HG03520 (cell line): ENCODE results near the gene HELT.
A peak's percentile ranks its signal among the peaks of the same experiment; 100 is the strongest.
"Not testable (repeated sequence)": the region's sequence is repeated elsewhere in the genome, so short reads cannot be mapped to it uniquely, and the experiment has no call there.

Experiments used
- ATAC-seq: cut with Tn5 transposase; IDR thresholded peaks from one replicate; pipeline ENCODE4 v1.9.1; 2021; ENCODE audit warnings: mild to moderate bottlenecking, moderate library complexity; ENCODE audit not compliant: unreplicated experiment

The HELT gene, protein sequence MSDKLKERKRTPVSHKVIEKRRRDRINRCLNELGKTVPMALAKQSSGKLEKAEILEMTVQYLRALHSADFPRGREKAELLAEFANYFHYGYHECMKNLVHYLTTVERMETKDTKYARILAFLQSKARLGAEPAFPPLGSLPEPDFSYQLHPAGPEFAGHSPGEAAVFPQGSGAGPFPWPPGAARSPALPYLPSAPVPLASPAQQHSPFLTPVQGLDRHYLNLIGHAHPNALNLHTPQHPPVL

DNA sequence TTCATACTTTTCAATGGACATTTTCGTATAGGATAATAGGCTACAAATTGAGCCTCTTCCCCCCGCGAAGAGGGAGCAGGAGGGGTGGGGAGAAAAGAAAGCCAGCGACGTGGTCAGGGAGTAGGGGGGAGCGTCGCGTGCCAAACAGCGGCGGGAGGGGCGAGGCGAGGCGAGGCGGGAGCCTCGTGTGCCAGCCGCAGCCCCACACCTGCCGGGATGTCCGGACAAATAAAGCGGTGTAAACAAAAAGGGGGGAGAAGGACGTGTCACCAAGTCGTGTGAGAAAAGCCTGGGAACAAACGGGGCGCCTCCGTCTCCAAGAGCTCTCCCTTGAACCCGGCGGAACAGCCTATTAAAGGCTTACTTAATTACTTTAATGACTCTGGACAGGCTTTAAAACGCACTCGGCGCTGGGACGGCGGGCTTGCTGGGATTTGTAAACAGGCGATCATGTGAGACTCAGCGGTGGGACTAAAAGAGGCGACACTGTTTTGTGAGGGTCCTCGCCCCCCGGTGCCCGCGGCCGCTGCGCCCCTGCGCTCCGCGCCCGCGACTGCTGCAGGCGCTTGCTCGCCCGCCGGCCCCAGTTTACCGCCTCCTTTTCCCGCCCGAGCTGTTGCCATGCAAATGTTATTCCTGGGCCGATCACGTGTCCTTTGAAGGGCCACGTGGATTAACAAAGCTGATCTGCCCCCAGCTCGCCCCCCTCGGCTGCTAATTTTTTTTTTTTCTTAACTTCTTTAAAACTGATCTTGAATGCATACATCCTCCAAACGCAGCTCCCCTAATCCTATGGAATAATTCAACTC lies at the start of gene HELT:
TSS of gene HELT (plus strand) at position 527 of the 809 bp plus-strand sequence. CDS start 439 bp downstream, outside the sequence.
- ATAC-seq: no peak

DNA sequence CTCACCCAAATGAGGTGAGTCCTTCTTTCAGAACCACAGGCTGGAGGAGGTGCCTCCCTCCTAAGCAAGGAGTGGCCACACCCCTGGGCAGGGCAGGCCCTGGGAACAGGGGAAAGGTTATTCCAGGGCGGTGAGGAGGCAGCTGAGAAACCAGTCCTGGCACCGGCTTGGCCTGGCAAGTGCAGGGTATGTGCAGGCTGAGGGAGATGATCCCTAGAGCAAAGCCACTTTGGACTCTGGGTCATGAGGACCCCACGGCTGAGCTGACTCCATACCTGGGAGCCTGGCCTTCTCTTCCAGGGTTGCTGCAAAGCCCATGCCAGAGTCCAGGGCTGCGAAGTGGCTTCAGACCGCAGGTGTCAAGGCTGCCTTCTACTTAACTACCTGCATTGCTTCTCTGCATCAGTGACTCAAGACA lies 49.5 kb upstream of the HELT start:
- ATAC-seq: no peak

DNA sequence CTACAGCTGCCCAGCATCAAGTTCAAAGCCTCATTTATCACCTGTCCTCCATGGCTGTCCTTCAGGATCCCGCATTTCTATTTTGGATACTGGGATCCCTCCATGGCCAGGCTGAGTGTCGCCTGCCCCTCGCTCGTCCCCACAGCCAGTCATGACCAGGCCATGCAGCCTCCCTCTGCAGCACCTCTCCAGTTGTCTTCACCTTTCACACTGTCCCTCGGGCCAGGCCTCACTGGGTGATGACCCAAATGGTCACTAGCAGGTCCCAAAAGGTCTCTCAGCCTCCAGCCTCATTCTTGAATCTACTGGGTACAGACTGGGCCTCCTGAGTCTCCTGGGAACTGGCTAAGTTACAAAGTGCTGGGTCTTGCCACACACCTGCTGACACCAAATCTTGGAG lies 48.7 kb upstream of the HELT start:
- no peak for ATAC-seq

DNA sequence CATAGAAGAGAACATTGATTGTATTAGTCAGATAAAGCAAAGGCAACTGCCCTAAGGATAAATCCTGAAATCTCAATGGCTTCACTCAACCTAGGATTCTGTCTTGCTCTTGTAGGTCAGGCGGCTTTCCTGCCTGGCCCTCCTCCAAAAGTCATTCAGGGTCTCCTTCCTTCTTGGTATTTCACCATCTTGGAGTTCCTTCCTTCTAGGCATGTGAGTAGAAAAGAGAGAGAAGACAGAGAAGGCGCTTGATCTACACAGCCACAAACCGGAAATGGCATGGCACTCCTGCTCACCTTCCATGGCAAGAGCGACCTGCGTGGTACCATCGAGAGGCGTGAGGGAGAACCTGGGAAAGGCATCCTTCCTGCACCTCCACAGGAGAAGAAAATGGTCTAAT lies 45.3 kb upstream of the HELT start:
- ATAC-seq: no peak

DNA sequence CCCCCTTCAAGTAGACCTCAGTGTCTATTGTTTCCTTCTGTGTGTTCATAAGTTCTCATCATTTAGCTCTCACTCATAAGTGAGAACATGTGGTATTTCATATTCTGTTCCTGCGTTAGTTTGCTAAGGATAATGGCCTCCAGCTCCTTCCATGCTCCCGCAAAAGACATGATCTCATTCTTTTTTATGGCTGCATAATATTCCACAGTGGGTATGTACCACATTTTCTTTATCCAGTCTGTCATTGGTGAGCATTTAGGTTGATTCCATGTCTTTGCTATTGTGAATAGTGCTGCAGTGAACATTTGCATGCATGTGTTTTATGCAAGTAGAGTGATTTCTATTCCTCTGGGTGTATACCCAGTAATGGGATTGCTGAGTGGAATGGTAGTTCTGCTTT lies 41.9 kb upstream of the HELT start:
- ATAC-seq: not testable (repeated sequence)

DNA sequence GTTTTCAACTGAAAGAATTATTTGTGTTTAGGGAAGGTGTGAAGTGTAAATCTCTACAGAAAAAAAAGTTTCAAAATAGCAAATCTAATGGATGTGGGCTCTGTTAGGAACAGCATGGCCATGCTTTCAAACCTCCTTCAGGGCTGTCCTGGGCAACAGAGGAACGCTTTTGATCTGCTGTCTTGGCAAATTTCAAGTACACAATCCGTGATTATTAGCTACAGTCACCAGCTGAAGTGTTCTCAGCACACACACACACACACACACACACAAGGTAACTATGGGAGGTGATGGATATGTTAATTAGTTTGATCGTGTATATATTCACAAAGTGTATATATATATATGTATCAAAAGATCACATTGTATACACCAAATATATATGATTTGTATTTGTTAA lies 40.5 kb upstream of the HELT start:
- no peak for ATAC-seq

DNA sequence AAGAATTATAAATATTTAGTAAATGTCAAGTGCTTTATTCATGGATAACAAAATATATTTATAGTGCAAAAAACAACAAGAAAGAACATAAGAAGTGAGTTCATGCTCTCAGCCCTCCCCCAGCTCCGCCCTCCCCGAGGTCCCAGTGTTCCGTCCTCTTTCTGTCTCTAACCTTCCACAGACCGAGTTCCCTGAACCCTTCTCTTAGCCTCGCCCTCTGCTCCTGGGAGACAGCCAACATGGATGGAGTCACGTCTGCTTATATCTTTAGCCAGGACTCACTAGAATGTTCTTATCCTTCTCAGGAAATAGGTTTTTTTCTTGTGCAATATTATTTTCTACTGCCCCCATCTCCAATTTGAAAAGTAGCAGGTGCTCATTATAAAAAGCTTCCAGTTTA lies 40.1 kb upstream of the HELT start:
- no peak for ATAC-seq

DNA sequence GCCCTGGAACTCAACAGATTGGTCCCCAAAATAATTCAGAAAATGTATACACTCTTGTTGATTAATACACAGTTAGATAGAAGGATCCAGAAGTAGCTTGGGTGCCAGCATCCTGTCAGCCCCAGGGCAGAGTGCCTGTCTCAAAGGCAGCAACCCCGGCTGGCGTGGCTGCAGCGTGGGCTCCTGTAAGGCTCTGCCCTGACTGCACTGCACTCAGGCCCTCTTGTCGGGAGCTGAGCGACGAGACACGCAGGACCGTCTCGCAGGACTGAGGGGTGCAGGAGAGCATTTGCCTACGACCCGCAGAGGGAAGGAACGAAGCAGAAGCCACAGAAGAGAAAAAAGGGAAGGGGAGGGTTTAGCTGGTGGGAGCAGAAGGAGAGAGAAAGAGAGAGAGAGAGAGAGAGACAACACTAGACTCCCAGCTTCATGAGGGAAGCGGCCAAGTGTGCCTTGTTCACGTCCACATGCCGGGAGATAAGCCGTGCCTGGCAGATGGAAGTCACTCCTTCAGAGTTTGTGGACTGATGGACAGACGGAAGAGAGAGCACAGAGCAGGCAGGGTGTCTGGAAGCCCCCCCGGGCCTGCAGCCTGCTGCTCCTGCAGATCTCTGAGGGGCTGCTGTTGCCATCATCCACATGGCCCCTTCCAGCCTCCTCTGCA lies 38.7 kb upstream of the HELT start:
- ATAC-seq: no peak

DNA sequence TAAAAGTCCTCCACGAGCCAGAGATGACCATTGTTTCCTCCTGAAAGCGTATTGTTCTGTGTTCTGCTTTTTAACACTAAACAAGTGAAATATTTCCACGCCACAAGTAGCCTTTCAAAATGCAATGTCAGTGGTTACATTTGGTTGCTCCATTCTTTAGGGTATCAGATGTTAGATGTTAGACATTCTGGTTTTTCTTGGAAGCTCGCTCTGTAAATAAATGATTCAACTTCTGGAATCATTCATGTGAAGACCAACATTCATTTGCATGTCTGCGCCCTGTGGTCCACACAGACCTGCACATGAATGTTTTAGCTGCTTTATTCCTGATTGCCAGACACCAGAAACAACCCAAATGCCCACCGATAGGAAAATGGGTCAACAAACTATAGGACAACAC lies 38.0 kb upstream of the HELT start:
- ATAC-seq: no peak

DNA sequence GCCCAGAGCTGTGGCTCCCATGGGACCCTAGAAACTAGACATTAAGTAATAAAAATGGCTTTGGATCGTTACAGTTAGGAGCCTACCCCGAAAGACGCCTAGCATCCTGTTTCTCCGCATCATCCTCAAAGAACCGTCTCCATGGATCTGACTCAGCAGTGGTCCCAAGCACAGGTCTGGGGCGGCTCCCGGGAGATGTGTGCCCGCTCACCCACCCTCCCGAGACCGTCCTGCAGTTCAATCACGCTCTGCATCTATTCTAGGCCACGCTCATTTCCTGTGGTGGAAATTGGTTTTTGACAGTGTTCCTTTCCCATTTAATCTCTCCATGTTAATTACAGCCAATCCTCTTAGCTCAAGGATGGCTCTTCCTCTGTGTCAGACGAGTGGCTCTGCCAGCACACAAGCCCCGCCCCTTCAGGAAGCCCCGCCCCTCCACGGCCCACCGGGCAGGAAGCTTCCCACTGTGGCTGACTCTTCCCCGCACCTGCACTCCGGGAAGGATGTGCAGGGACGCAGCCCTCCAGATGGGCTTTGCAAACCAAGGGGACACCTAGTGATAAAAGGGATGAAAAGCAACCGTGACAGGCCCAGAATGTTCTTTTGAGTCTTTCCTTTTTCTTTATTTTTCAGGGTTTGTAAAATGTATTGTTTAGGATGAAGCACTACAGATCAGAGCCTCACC lies 34.5 kb upstream of the HELT start:
- ATAC-seq: peak; percentile 54

DNA sequence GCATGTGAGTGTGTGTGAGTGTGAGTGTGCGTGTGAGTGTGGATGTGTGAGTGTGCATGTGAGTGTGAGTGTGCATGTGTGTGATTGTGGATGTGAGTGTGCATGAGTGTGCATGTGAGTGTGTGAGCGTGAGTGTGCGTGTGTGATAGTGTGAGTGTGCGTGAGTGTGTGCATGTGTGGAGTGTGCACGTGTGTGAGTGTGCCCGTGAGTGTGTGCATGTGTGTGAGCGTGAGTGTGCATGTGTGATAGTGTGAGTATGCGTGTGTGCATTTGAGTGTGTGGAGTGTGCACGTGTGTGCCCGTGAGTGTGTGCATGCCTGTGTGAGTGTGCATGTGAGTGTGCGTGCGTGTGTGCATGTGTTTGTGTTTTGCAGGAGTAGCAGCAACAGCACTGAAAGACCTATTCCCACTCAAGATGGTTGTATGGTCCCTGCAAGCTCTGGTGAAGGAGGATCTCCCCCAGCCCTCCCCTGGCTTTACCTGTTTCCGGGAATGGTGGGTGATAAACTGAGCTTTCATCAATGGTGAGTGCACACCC lies 30.7 kb upstream of the HELT start:
- no peak for ATAC-seq

DNA sequence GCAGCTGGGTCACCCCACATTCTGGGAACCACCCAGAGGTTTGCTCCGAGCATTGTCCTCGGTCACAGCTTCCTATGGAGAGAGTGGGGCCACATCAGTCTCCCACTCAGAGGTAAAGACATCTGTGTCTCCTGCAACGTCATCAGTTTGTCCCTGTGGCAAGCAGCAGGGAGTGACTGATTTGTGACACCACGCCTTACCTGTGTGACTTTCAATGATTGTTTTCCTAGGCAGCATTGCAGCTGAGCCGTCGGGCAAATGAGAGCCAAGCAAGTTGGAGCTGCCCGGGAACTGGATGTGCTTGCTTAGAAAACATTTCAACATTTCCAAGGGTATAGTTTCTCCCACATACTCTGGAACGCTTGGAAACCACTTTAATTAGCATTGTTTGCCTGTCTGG lies 29.7 kb upstream of the HELT start:
- ATAC-seq: no peak

DNA sequence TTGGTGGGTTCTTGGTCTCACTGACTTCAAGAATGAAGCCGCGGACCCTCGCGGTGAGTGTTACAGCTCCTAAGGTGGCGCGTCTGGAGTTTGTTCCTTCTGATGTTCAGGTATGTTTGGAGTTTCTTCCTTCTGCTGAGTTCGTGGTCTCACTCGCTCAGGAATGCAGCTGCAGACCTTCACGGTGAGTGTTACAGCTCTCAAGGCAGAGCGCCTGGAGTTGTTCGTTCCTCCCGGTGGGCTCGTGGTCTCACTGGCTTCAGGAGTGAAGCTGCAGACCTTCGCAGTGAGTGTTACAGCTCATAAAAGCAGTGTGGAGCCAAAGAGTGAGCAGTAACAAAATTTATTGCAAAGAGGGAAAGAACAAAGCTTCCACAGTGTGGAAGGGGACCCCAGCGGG lies 29.0 kb upstream of the HELT start:
- ATAC-seq: not testable (repeated sequence)

DNA sequence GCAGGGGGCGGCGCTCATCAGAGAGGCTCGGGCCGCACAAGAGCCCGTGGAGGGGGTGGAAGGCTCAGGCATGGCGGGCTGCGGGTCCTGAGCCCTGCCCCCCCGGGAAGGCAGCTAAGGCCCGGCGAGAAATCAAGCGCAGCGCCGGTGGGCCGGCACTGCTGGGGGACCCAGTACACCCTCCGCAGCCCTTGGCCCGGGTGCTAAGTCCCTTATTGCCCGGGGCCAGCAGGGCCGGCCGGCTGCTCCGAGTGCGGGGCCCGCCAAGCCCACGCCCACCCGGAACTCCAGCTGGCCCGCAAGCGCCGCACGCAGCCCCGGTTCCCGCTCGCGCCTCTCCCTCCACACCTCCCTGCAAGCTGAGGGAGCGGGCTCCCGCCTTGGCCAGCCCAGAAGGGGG lies 28.2 kb upstream of the HELT start:
- ATAC-seq: not testable (repeated sequence)

DNA sequence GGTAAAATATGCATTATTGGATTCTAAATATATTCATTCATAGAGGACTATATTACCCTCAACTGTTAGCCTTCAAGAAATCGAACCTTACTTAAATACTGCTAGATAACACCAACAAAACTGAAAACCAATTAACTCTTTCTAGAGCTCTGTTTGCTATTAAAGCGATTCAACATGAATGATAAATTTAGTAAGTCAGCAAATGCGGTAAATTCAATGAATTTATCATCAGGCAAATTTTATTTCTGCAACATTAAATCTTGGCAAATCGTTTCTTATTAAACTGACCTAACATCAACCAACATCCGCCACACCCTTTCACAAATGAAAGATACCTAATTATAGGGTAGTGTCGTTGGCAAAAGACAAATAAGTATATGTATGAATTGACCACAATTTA lies 26.4 kb upstream of the HELT start:
- no peak for ATAC-seq

DNA sequence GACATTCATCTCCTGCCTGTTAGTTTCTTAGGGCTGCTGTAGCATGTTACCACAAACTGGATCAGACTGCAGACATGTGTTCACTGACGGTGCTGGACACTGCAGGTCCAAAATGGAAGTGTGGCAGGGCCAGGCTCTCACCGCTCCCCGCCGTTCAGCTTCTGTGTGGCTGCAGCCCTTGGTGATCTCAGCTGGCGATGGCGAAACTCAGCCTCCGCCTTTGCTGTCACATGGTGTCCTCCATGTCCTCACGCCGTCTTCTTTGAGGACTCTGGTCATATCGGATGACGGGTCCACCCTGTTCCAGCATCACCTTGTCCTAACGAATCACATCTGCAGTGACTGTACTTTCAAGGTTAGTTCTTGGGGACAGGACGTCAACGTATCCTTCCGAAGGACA lies 25.9 kb upstream of the HELT start:
- no peak for ATAC-seq

DNA sequence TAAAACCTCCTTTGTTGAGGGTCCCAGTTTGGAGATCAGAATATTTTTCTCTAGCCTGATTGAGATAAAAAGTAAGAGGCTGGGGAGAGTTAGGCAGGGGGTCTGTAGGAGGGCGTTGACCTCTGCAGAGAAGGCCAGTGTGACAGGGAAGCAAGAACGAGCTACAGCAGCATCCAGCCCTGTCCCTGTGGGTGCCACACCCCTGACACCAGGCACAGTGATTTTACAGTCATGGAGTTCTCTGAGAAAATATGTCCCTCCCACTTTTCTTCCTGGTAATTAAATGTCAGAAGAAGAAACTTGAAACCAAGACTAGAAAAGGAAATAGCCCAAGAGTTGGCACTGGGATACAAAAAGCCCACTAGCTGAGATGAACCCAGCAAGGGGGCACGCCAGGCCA lies 25.0 kb upstream of the HELT start:
- no peak for ATAC-seq

DNA sequence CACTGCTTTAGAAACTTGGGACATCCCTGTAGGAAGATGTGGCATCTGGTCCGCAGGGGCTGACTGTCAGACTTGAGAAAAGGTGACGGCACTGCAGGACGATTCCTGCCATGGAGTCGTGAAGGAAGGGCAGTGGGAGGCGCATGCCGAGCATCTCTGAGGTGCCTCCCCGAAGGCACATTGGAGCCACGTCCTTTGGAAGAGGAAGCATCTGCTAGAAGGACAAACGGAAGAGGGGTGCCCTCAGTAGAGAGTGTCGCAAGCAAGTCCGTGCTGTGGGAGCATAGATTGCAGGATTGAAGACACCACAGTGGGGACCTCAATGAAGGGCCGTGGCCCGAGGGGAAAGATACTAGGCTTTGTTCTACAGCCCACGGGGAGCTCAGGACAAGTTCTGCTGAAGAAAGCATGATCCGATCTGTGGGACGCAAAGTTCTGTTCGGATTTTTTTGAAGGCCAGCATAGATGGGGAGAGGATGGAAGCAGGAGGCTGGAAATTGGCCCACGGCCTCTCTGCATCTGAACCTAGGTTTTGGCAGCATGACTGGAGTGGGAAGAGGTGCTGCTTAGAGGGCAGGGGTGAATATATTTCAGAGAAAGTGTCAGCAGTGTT lies 24.2 kb upstream of the HELT start:
- ATAC-seq: no peak

DNA sequence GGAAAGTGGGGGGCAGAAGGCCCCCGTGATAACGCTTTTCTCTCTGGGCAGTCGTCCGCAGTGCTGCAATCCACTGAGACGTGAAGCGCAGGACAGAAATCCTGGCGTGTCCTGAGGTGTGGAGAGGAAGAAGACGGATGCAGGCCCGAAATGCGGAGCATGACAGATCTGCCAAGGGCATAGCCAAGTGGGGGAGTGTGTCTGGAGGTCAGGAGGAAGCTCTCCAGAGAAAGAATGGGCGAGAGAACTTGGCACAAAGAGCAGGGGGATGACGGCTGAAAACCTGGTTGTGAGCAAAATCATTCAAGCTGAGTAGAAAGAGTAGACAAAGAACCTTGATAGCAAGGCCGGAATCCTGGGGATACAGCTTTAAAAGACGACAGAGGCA lies 23.7 kb upstream of the HELT start:
- no peak for ATAC-seq

DNA sequence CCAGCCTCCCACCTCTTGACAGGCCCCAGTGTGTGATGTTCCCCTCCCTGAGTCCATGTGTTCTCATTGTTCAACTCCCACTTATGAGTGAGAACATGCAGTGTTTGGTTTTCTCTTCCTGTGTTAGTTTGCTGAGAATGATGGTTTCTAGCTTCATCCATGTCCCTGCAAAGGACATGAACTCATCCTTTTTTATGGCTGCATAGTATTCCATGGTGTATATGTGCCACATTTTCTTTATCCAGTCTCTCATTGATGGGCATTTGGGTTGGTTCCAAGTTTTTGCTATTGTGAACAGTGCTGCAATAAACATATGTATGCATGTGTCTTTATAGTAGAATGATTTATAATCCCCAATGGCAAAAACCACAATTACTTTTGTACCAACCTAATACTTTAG lies 20.6 kb upstream of the HELT start:
- not testable (repeated sequence) for ATAC-seq

DNA sequence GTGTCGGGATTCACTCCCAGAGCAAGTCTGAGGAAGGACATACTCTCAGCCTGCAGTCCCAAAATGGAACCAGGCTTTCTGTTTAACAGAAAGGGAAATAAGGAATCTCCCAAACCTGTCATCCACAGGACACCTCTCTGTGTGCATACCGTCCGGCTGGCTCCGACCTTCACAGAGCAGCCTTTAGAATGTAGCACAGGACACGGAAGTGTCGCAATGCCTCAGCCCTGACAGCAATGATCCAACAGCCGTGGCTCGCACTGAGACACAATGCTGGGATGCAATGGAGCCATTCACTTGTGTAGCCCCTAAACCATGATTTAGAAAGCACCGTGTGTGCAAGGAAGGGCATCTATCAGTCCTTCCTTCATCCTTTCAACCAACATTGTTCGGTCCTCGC lies 15.5 kb upstream of the HELT start:
- ATAC-seq: no peak
